ENCODE results near the gene PACSIN1.

DNA sequence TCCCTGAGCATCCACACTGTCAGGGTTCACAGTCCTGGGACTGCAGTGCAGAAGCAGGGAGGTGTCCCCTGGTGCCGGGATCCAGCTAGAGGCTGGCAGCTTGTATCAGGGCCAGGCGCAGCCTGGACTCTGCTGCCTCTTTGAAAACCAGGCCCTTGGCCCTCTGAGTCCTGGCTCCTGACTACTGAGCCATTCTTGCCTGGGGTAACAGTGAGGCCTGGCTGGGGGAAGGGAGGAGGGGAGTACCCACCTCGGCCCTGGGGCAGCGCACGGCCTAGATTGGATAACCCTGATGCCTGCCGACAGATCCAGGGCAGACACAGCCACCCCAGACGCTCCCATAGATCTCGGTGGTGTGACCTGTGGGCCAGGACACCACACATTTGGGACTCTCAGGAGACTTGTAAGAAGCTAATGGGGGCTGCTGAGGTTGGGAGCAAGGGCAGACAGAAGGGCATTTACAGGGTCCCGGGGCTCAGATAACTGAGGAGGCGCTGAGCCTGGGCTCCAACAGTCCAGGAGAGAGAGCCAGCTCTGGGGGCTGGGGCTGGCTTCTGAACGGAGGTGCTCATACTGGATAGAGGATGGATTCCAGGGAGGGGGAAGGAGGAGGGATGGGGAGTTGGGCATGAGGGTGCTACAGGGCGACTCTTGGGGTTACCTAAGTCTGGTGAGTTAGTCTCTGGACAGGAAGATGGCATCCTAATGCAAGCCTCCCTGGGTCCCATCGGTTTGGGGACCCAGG, 59.7 kb downstream of the PACSIN1 start:
- TF ChIP-seq, protein P1, sequence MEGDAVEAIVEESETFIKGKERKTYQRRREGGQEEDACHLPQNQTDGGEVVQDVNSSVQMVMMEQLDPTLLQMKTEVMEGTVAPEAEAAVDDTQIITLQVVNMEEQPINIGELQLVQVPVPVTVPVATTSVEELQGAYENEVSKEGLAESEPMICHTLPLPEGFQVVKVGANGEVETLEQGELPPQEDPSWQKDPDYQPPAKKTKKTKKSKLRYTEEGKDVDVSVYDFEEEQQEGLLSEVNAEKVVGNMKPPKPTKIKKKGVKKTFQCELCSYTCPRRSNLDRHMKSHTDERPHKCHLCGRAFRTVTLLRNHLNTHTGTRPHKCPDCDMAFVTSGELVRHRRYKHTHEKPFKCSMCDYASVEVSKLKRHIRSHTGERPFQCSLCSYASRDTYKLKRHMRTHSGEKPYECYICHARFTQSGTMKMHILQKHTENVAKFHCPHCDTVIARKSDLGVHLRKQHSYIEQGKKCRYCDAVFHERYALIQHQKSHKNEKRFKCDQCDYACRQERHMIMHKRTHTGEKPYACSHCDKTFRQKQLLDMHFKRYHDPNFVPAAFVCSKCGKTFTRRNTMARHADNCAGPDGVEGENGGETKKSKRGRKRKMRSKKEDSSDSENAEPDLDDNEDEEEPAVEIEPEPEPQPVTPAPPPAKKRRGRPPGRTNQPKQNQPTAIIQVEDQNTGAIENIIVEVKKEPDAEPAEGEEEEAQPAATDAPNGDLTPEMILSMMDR (IDR thresholded peaks at IDR 0.05; ENCODE audit: low read depth, low read length) = no peak
- TF ChIP-seq EZH2phosphoT487 (IDR thresholded peaks at IDR 0.05; ENCODE audit: low read depth) = no peak
